HG02588 (cell line): ENCODE results near the gene KCNQ5.

ENCODE experiments used
- ATAC-seq: cut with Tn5 transposase; IDR thresholded peaks from one replicate; pipeline ENCODE4 v1.9.1; 2021; ENCODE audit warnings: mild to moderate bottlenecking, moderate library complexity; ENCODE audit not compliant: unreplicated experiment

Gene KCNQ5

GRCh38 chr6:72739368-72739779, 117.5 kb downstream of the KCNQ5 start:
- ATAC-seq, result peak; percentile 46

GRCh38 chr6:72740135-72740534, 118.3 kb downstream of the KCNQ5 start:
- peak; percentile 93 for ATAC-seq

GRCh38 chr6:72741083-72741482, 119.2 kb downstream of the KCNQ5 start:
- ATAC-seq, result no peak

- no peak for ATAC-seq
These were observed 120.3 kb downstream of the KCNQ5 start for GRCh38 chr6:72742001-72742673.

- ATAC-seq, result no peak
These were observed 124.4 kb downstream of the KCNQ5 start for GRCh38 chr6:72746276-72746675.

GRCh38 chr6:72748759-72749158, 126.9 kb downstream of the KCNQ5 start:
- ATAC-seq, result peak; percentile 79

GRCh38 chr6:72755752-72756151, 133.9 kb downstream of the KCNQ5 start:
- ATAC-seq, result no peak

GRCh38 chr6:72757048-72757447, 135.2 kb downstream of the KCNQ5 start:
- ATAC-seq, result no peak

GRCh38 chr6:72757926-72758325, 136.1 kb downstream of the KCNQ5 start:
- no peak for ATAC-seq

- no peak for ATAC-seq
These were observed 137.0 kb downstream of the KCNQ5 start for GRCh38 chr6:72758901-72759300.

GRCh38 chr6:72760114-72760793, 138.4 kb downstream of the KCNQ5 start:
- ATAC-seq, result no peak

GRCh38 chr6:72761761-72762160, 139.9 kb downstream of the KCNQ5 start:
- ATAC-seq, result no peak

GRCh38 chr6:72769459-72770125, 147.7 kb downstream of the KCNQ5 start:
- peak; percentile 58 for ATAC-seq

GRCh38 chr6:72770959-72771358, 149.1 kb downstream of the KCNQ5 start:
- ATAC-seq, result no peak

GRCh38 chr6:72776456-72776855, 154.6 kb downstream of the KCNQ5 start:
- no peak for ATAC-seq

- ATAC-seq, result no peak
These were observed 159.8 kb downstream of the KCNQ5 start for GRCh38 chr6:72781624-72782023.

GRCh38 chr6:72783035-72783434, 161.2 kb downstream of the KCNQ5 start:
- no peak for ATAC-seq

- ATAC-seq, result no peak
These were observed 161.8 kb downstream of the KCNQ5 start for GRCh38 chr6:72783666-72784065.

- ATAC-seq, result no peak
These were observed 162.2 kb downstream of the KCNQ5 start for GRCh38 chr6:72784071-72784470.

- ATAC-seq, result no peak
These were observed 162.7 kb downstream of the KCNQ5 start for GRCh38 chr6:72784581-72784980.

GRCh38 chr6:72787391-72788031, 165.6 kb downstream of the KCNQ5 start:
- ATAC-seq, result no peak

- no peak for ATAC-seq
These were observed 166.3 kb downstream of the KCNQ5 start for GRCh38 chr6:72788188-72788587.
